ENCODE measurements around the gene ZNF792. TPM values are rescaled to one million over a fixed set of nuclear protein-coding genes. Genes with fewer than 3 reads are reported as not detected.

The ZNF792 gene
- total RNA-seq, 4 donors from 2014 or later, result 1.7 to 3.5 (median 2.7) TPM

DNA sequence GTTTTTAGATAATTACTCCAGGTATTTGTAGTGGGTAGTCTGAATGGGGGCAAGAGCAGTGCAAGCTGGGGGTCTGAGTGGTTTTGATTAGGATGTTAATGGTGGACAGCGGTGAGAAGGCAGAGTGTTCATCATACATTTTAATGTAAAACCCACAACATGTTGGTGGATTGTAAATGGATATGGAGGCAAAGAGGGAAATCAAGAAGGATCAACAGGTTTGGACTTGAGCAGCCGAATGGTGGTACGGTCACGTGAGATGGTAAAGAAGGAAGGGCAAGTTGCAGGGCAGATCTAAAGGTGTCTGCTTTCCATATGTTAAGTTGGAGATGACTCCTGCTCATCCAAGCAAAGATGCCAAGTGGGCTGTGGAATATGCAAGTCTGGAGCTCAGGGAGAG lies 27.8 kb downstream of the ZNF792 start:
- Histone ChIP-seq H3K36me3 (peaks cover 2 to 59% of the 10 kb centered on the region in 2 donors), H3K27ac (no peak overlapping the region), H3K4me3 (no peak overlapping the region), H3K27me3 (no peaks in the 10 kb centered on the region), H3K4me1 (no peaks in the 10 kb centered on the region), H3K9me3 (no peaks in the 10 kb centered on the region)
- no peak for DNase-seq
- ATAC-seq, result no peak
- TF ChIP-seq, protein P1, sequence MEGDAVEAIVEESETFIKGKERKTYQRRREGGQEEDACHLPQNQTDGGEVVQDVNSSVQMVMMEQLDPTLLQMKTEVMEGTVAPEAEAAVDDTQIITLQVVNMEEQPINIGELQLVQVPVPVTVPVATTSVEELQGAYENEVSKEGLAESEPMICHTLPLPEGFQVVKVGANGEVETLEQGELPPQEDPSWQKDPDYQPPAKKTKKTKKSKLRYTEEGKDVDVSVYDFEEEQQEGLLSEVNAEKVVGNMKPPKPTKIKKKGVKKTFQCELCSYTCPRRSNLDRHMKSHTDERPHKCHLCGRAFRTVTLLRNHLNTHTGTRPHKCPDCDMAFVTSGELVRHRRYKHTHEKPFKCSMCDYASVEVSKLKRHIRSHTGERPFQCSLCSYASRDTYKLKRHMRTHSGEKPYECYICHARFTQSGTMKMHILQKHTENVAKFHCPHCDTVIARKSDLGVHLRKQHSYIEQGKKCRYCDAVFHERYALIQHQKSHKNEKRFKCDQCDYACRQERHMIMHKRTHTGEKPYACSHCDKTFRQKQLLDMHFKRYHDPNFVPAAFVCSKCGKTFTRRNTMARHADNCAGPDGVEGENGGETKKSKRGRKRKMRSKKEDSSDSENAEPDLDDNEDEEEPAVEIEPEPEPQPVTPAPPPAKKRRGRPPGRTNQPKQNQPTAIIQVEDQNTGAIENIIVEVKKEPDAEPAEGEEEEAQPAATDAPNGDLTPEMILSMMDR (IDR thresholded peaks at IDR 0.05 in 4 of 5, conservative IDR thresholded peaks at IDR 0.05 in 1 of 5), result no peak
- TF ChIP-seq POLR2A (IDR thresholded peaks at IDR 0.05), result no peak
- in situ Hi-C loops (cut with MboI; ENCODE audit: low sequenced_read_pairs in 4 of 4) (no loop called here), intact Hi-C loops (cut with DNase I; ENCODE audit: low total_unique reads) (no loop called here)

DNA sequence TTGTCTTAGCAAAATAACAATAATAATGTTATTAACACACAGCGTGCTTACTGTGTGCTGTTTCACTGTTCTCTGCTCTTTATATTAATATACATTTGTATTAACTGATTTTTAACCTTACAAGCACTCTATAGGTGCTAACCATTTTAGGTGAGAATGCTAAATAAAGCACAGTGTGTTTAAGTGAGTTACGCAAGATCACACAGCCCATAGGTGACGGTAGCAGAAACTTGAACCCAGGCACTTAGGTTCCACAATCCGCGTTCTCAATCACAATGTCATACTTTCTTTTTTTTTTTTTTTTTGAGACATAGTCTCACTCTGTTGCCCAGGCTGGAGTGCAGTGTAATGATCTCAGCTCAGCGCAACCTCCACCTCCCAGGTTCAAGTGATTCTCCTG lies 31.5 kb downstream of the ZNF792 start:
- intact Hi-C loops (cut with DNase I; ENCODE audit: low total_unique reads), result no loop called here
- Histone ChIP-seq H3K27me3 (no peaks in the 10 kb centered on the region), H3K4me3 (no peak overlapping the region), H3K27ac (no peak overlapping the region), H3K36me3 (peaks cover 2 to 61% of the 10 kb centered on the region in 2 donors), H3K4me1 (peaks cover 4 to 5% of the 10 kb centered on the region in 2 donors), H3K9me3 (no peaks in the 10 kb centered on the region)
- ATAC-seq, result no peak
- no peak for TF ChIP-seq POLR2A (IDR thresholded peaks at IDR 0.05)
- TF ChIP-seq, protein P1 (IDR thresholded peaks at IDR 0.05 in 4 of 5, conservative IDR thresholded peaks at IDR 0.05 in 1 of 5), result no peak
- in situ Hi-C loops (cut with MboI; ENCODE audit: low sequenced_read_pairs in 4 of 4), result no loop called here
- DNase-seq, result no peak

DNA sequence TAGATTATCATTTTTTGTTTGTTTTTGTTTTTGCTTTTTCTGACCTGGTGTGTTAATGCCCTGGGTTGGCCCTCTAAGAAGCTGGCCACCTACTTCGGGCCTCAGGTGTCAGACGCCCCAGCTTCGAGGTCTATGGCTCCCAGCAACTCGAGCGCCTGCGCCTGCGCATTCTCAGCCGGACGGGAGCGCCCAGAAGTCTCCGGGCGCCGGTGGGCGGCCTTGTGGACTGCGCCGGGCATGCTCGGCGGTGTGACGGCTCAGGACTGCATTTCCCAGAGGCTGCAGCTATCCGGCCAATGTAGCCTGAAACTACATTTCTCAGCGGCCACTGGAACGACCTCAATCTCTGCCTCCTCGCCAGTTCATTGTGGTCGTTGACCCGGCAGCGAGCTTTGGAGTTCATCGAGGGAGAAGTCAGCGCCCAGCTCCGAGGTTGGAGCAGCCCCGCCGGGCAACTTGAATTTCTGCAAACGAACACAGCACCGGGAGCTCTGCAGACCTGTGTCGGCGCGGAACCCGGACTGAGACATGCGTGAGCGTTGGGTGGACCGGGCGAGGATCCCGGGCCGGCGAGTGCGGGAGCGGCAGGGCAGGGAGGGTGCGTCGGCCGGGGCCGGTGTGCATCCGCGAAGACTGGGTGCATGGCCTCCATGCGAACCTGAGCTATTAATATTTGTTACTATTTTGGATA lies 37.2 kb downstream of the ZNF792 start, which contains the start of gene ZNF30:
Gene ZNF30, plus strand, starts transcription at position 219 of the 691 bp plus-strand sequence. CDS start 3,045 bp downstream, outside the sequence.
- in situ Hi-C loops (cut with MboI; ENCODE audit: low sequenced_read_pairs in 4 of 4) (no loop called here), intact Hi-C loops (cut with DNase I; ENCODE audit: low total_unique reads) (loop anchor here (5.0 kb wide), 1 partner anchor 35 kb away; the partner anchor contains the start of gene ZNF792)

DNA sequence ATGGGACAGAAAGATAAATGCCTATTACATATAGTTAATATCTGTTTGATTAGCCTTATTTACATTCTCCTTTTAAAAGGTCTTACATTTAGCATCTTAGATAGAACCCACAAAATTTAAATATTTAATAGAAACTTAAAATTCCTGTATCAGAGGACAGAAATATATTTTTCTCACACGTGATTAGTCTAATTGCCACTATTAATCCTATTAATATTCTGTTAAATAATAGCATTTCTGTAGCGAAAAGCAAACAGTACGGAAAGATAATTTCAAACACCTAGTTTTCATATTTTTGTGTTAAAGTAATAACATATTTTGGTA lies 37.7 kb downstream of the ZNF792 start:
- intact Hi-C loops (cut with DNase I; ENCODE audit: low total_unique reads), result loop anchor here (5.0 kb wide), 1 partner anchor 36 kb away; the partner anchor contains the start of gene ZNF792

More for the DNA sequence above, 37.2 kb downstream of the ZNF792 start, which contains the start of gene ZNF30:
- Histone ChIP-seq H3K27ac (peak within 1 kb of the TSS; percentile 71 to 86 (median 78)), H3K9me3 (no peaks in the 10 kb centered on the region), H3K4me3 (peak within 1 kb of the TSS; percentile 77 to 86 (median 80)), H3K36me3 (peaks cover 0 to 19% of the 10 kb centered on the region in 2 donors), H3K4me1 (peaks cover 8 to 14% of the 10 kb centered on the region in 2 donors), H3K27me3 (no peaks in the 10 kb centered on the region)
- ATAC-seq (peak; percentile 97 to 99), DNase-seq (peak; percentile 81 to 90)
- TF ChIP-seq, protein P1 (IDR thresholded peaks at IDR 0.05 in 4 of 5, conservative IDR thresholded peaks at IDR 0.05 in 1 of 5), result peak in 2 of 5 experiments; percentile 13 to 16
- peak; percentile 11 to 47 for TF ChIP-seq POLR2A (IDR thresholded peaks at IDR 0.05)

More for the DNA sequence above, 37.7 kb downstream of the ZNF792 start:
- ATAC-seq (no peak), DNase-seq (no peak)
- Histone ChIP-seq H3K36me3 (peaks cover 0 to 15% of the 10 kb centered on the region in 2 donors), H3K9me3 (no peaks in the 10 kb centered on the region), H3K4me1 (peaks cover 8 to 14% of the 10 kb centered on the region in 2 donors), H3K27ac (peak overlapping the region; percentile 71 to 86 (median 78)), H3K27me3 (no peaks in the 10 kb centered on the region), H3K4me3 (peak overlapping the region; percentile 77 to 86 (median 80))
- TF ChIP-seq, protein P1 (IDR thresholded peaks at IDR 0.05 in 4 of 5, conservative IDR thresholded peaks at IDR 0.05 in 1 of 5), result no peak
- TF ChIP-seq POLR2A (IDR thresholded peaks at IDR 0.05), result no peak
- in situ Hi-C loops (cut with MboI; ENCODE audit: low sequenced_read_pairs in 4 of 4), result no loop called here

Data from gastrocnemius medialis (tissue), 4 donors.